ENCODE results near the gene SMAD6.

DNA sequence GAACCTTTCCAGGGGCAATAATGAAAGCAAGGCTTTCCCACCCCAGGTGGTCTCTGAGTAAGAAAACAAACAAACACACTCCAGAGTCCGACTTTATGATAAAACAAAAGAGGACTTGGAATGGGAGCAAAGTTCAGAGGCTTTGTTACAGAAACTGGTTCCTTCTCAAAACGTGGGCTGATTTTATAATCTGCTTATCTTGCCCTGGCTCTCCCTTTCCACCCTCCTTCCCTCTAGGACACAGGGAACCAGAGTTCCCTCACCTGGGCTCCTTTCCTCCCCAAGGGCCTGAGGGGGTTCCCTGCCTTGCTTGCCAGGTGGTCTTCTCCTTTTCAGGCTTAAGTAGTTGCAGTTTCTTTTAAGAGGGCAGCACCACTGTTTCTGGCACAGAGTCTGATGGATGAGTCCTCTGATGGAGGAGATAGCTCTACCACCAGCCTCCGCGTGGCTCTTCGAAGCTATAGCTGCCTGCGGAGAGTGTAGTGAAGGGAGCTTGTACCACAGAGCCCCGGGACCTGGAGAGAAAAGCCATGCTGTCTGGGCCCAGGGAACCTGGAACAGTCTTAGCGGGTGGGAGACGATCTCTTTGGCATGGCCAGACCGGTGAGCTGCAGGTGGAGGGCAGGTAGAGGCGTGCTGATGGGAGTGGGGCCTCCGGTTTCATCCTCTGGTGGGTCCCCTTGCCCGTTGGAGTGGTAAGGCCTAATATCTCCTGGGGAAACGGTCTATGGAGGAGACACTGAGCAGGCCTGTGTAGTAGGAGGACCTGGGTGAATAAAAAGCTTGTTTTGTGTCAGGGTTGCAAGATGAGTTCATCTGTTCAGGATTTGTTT lies 68.7 kb downstream of the SMAD6 start:
- TF ChIP-seq, protein P1, sequence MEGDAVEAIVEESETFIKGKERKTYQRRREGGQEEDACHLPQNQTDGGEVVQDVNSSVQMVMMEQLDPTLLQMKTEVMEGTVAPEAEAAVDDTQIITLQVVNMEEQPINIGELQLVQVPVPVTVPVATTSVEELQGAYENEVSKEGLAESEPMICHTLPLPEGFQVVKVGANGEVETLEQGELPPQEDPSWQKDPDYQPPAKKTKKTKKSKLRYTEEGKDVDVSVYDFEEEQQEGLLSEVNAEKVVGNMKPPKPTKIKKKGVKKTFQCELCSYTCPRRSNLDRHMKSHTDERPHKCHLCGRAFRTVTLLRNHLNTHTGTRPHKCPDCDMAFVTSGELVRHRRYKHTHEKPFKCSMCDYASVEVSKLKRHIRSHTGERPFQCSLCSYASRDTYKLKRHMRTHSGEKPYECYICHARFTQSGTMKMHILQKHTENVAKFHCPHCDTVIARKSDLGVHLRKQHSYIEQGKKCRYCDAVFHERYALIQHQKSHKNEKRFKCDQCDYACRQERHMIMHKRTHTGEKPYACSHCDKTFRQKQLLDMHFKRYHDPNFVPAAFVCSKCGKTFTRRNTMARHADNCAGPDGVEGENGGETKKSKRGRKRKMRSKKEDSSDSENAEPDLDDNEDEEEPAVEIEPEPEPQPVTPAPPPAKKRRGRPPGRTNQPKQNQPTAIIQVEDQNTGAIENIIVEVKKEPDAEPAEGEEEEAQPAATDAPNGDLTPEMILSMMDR (IDR thresholded peaks at IDR 0.05; ENCODE audit: low read length): no peak
- no peak for TF ChIP-seq EZH2 (optimal IDR thresholded peaks at IDR 0.05; ENCODE audit: low read depth, low read length)

Measured in MM.1S (cell line).